Lung (tissue), 16 donors: ENCODE data around the gene KDM7A. TPM values are rescaled to one million over a fixed set of nuclear protein-coding genes. Genes with fewer than 3 reads are reported as not detected.
A peak's percentile ranks its signal among the peaks of the same experiment; 100 is the strongest.

Experiments used
- ATAC-seq: fragments of 200-7000 bp; cut with Tn5 transposase; one replicate; pipeline ENCODE4 v1.9.1; 2020; ENCODE audit warnings: moderate number of reproducible peaks; ENCODE audit not compliant: insufficient read depth, low FRiP score
- DNase-seq, 3 donors: peaks; one replicate each; pipeline ENCODE4 v3.0.0-alpha.2; 2013 to 2017
- H3K27ac ChIP-seq, 2 donors: one replicate each; pipeline ENCODE4 v1.5.1; 2013; ENCODE audit warnings: mild to moderate bottlenecking in 2 of 2, moderate library complexity in 2 of 2, control low read depth in 1 of 2, inconsistent platforms in 1 of 2, low read depth in 1 of 2, low read length in 1 of 2
- H3K27me3 ChIP-seq, 3 donors: one replicate each; pipeline ENCODE4 v1.5.1; 2013; ENCODE audit warnings: low read length in 2 of 3; ENCODE audit not compliant: control insufficient read depth in 3 of 3, insufficient read depth in 3 of 3
- H3K36me3 ChIP-seq, 4 donors: one replicate each; pipeline ENCODE4 v1.5.1; 2013; ENCODE audit warnings: low read length in 4 of 4, mild to moderate bottlenecking in 1 of 4, moderate library complexity in 1 of 4; ENCODE audit not compliant: control insufficient read depth in 4 of 4, insufficient read depth in 4 of 4
- H3K4me1 ChIP-seq, 5 donors: one replicate each; pipeline ENCODE4 v1.5.1; 2013; ENCODE audit warnings: low read length in 5 of 5, mild to moderate bottlenecking in 2 of 5, moderate library complexity in 1 of 5; ENCODE audit not compliant: control insufficient read depth in 5 of 5, insufficient read depth in 5 of 5
- H3K4me3 ChIP-seq: one replicate; pipeline ENCODE4 v1.5.1; 2013; ENCODE audit warnings: mild to moderate bottlenecking, control low read depth, moderate library complexity
- H3K9ac ChIP-seq, 2 donors: one replicate each; pipeline ENCODE4 v1.5.1; 2013; ENCODE audit warnings: low read length in 2 of 2, control low read depth in 1 of 2; ENCODE audit not compliant: insufficient read depth in 1 of 2
- H3K9me3 ChIP-seq, 4 donors: one replicate each; pipeline ENCODE4 v1.5.1; 2013; ENCODE audit warnings: low read length in 3 of 4, mild to moderate bottlenecking in 1 of 4, moderate library complexity in 1 of 4; ENCODE audit not compliant: control insufficient read depth in 4 of 4, insufficient read depth in 3 of 4
- CTCF ChIP-seq: IDR thresholded peaks from 2 replicates; pipeline ENCODE4 v1.5.1; 2012; ENCODE audit warnings: mild to moderate bottlenecking; ENCODE audit errors: control extremely low read depth, extremely low read depth
- WGBS, 2 donors: extraction: QIAGEN DNeasy Blood & Tissue Kit; methylation state at CpG; one replicate each; pipeline ENCODE4 v1.1.7; 2013; 5-methylcytosine and 5-hydroxymethylcytosine counted together
- long read RNA-seq, 5 donors: transcript quantifications; one replicate each; lab custom pipeline, GENCODE V29; 2026
- polyA plus RNA-seq, 2 donors: library from polyadenylated mRNA; stranded (reverse); fragments of 200-250 nt; gene quantifications; one replicate each; pipeline ENCODE4 v1.2.1, GENCODE V29; 2013
- total RNA-seq, 2 donors: library from RNA; depleted of rRNA in 1 of 2; stranded (reverse); fragments of >200 nt in 1 of 2; gene quantifications; one replicate each; pipeline ENCODE4 v1.2.1, GENCODE V29; 2014 to 2021
- donor health status: control.
- donor health status: control.
- donor health status: Bipolar disorder and iron deficiency.
- donor health status: healthy.
- donor health status: DM: yes; HTN: yes; CAD: no.

KDM7A gene
- total RNA-seq (10 to 100 TPM; 14.0 to 30.7 TPM), polyA plus RNA-seq (1 to 10 TPM; 3.1 to 9.1 TPM)
- long read RNA-seq, donor 1, partial matches to known transcripts, result 26 of 28 reads
- long read RNA-seq, donor 1, other reads (novel, unspliced or antisense), result 0 of 28 reads
- long read RNA-seq, donor 2, partial matches to known transcripts, result 0 of 1 reads
- long read RNA-seq, donor 2, other reads (novel, unspliced or antisense), result 0 of 1 reads
- long read RNA-seq, donor 3, result 0 reads
- long read RNA-seq, donor 4, result 0 reads
- long read RNA-seq, donor 5, partial matches to known transcripts, result 0 of 1 reads
- long read RNA-seq, donor 5, other reads (novel, unspliced or antisense), result 0 of 1 reads

GRCh38 chr7:140176811-140177702 lies at the start of gene KDM7A:
Gene KDM7A, minus strand, starts transcription at chr7:140176983. Its CDS starts 46 bp downstream, at chr7:140176937.
- Histone ChIP-seq H3K9me3 (no peaks in the 10 kb centered on the region), H3K4me3 (peak within 1 kb of the TSS; percentile 85), H3K4me1 (peaks cover 0 to 11% (median 6%) of the 10 kb centered on the region in 5 donors), H3K27me3 (peaks cover 0 to 12% (median under 1%) of the 10 kb centered on the region in 3 donors), H3K36me3 (no peaks in the 10 kb centered on the region), H3K27ac (peak within 1 kb of the TSS; percentile 96 to 99), H3K9ac (peak within 1 kb of the TSS in 1 of 2 donors; percentile 71)
- no peak for TF ChIP-seq CTCF
- WGBS, 2 donors, result 0% methylated on average over 53 to 132 of the region's 132 CpGs
- ATAC-seq (peak; percentile 88), DNase-seq (peak; percentile 94 to 98 (median 95))

- H3K4me3 ChIP-seq, result no peak overlapping the region
- H3K27ac ChIP-seq, result no peak overlapping the region
- no peaks in the 10 kb centered on the region for H3K9me3 ChIP-seq
- H3K27me3 ChIP-seq, result peaks cover 0 to 12% (median 8%) of the 10 kb centered on the region in 3 donors
- H3K36me3 ChIP-seq, result no peaks in the 10 kb centered on the region
- 74 to 86% methylated on average over 5 of the region's 5 CpGs for WGBS, 2 donors
- ATAC-seq (no peak), DNase-seq (no peak)
- H3K9ac ChIP-seq, result no peak overlapping the region
- H3K4me1 ChIP-seq, result peaks cover 0 to 7% (median under 1%) of the 10 kb centered on the region in 5 donors
- no peak for TF ChIP-seq CTCF
These were observed 48.9 kb upstream of the KDM7A start for GRCh38 chr7:140225562-140226249.

GRCh38 chr7:140223515-140224221 lies 46.9 kb upstream of the KDM7A start:
- H3K27me3 ChIP-seq, result peaks cover 0 to 2% (median 0%) of the 10 kb centered on the region in 3 donors
- no peaks in the 10 kb centered on the region for H3K9me3 ChIP-seq
- H3K36me3 ChIP-seq, result no peaks in the 10 kb centered on the region
- TF ChIP-seq CTCF, result no peak
- H3K4me1 ChIP-seq, result no peaks in the 10 kb centered on the region
- WGBS, 2 donors, result 88 to 91% methylated on average over 15 of the region's 15 CpGs
- H3K27ac ChIP-seq, result no peak overlapping the region
- H3K4me3 ChIP-seq, result no peak overlapping the region
- ATAC-seq (no peak), DNase-seq (no peak)
- no peak overlapping the region for H3K9ac ChIP-seq
